Lower leg skin (tissue), 4 donors: Measurements from ENCODE around the gene CHMP5. TPM values are rescaled to one million over a fixed set of nuclear protein-coding genes. Genes with fewer than 3 reads are reported as not detected.

Experiments
- DNase-seq, 2 donors: peaks; one replicate each; pipeline ENCODE4 v3.0.0-alpha.2; 2019; ENCODE audit warnings: low spot score in 2 of 2
- H3K4me3 ChIP-seq: fragments of 200-600 bp; sonication (generic); 2 replicates; pipeline ENCODE4 v1.5.1; 2017; ENCODE audit warnings: mild to moderate bottlenecking, low read depth; ENCODE audit not compliant: poor library complexity, severe bottlenecking
- POLR2A ChIP-seq, 2 donors: fragments of 450-650 bp; IDR thresholded peaks; one replicate each; pipeline ENCODE4 v1.6.1; 2016 to 2017; ENCODE audit warnings: antibody characterized with exemption in 2 of 2, mild to moderate bottlenecking in 1 of 2, moderate library complexity in 1 of 2
- WGBS, 2 donors: methylation state at CpG; one replicate each; pipeline ENCODE4 v1.1.5; 2018; 5-methylcytosine and 5-hydroxymethylcytosine counted together
- intact Hi-C: fragments of 100-400 bp; cut with DNase I; formaldehyde crosslinking; loops from one replicate; pipeline ENCODE4 v1.15.0; 2023; ENCODE audit warnings: low total_unique reads
- total RNA-seq, 4 donors: library from RNA; depleted of rRNA; stranded (reverse); fragments of >200 nt; gene quantifications; one replicate each; pipeline ENCODE4 v1.1.0, GENCODE V29; 2016
- TF ChIP-seq, protein P1 (sequence below), 3 donors: fragments of 450-650 bp; IDR thresholded peaks; one replicate each; pipeline ENCODE4 v1.5.1; 2016; ENCODE audit warnings: antibody characterized with exemption in 3 of 3, mild to moderate bottlenecking in 3 of 3, moderate library complexity in 2 of 3

Gene CHMP5
- total RNA-seq, 4 donors from 2014 or later, result 55.3 to 81.5 (median 65.6) TPM

DNA sequence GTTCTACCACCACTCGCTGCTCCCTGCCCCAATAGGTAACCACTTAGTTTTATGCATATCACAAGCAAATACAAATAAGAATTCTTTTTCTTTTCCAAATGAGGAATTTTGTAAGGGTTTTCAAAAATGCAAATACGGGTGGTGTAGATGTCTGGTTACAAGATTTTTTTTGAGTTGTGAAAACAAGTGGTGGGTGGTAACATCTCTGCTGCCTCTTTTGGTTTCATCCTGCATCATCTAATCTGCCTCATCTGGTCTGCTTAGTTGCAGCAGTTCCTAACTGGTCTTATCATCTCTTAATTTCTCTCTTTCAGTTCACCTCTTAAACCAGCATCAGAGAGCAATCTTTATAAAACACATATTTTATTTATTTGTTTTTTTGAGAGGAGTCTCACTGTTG, 30.7 kb downstream of the CHMP5 start:
- intact Hi-C loops, result no loop called here
- DNase-seq, result no peak
- WGBS, 2 donors, result 88 to 89% methylated on average over 2 of the region's 2 CpGs
- TF ChIP-seq, protein P1, sequence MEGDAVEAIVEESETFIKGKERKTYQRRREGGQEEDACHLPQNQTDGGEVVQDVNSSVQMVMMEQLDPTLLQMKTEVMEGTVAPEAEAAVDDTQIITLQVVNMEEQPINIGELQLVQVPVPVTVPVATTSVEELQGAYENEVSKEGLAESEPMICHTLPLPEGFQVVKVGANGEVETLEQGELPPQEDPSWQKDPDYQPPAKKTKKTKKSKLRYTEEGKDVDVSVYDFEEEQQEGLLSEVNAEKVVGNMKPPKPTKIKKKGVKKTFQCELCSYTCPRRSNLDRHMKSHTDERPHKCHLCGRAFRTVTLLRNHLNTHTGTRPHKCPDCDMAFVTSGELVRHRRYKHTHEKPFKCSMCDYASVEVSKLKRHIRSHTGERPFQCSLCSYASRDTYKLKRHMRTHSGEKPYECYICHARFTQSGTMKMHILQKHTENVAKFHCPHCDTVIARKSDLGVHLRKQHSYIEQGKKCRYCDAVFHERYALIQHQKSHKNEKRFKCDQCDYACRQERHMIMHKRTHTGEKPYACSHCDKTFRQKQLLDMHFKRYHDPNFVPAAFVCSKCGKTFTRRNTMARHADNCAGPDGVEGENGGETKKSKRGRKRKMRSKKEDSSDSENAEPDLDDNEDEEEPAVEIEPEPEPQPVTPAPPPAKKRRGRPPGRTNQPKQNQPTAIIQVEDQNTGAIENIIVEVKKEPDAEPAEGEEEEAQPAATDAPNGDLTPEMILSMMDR (IDR thresholded peaks at IDR 0.05), result no peak
- no peak for TF ChIP-seq POLR2A (IDR thresholded peaks at IDR 0.05)
- H3K4me3 ChIP-seq, result no peak overlapping the region

DNA sequence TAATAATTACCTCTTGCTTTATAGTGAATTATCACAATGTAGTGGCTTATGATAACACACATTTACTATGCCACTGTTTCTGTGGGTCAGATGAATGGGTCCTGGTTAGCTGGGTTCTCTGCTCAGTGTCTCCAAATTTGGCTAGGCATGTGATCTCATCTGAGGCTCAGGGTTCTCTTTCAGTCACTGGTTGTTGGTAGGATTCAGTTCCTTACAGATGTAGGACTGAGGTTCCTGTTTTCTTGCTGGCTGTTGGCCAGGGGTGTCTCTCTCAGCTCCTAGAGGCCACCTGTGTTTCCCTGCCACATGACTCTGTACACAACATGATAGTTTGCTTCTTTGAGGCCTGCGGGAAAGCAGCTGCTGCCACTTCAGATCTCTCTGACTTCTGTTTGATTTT, 32.6 kb downstream of the CHMP5 start:
- intact Hi-C loops, result no loop called here
- no peak overlapping the region for H3K4me3 ChIP-seq
- TF ChIP-seq, protein P1 (IDR thresholded peaks at IDR 0.05), result no peak
- no peak for TF ChIP-seq POLR2A (IDR thresholded peaks at IDR 0.05)
- DNase-seq, result peak in 1 of 2 donors; percentile 22
- 50 to 68% methylated on average over 1 of the region's 1 CpG for WGBS, 2 donors

DNA sequence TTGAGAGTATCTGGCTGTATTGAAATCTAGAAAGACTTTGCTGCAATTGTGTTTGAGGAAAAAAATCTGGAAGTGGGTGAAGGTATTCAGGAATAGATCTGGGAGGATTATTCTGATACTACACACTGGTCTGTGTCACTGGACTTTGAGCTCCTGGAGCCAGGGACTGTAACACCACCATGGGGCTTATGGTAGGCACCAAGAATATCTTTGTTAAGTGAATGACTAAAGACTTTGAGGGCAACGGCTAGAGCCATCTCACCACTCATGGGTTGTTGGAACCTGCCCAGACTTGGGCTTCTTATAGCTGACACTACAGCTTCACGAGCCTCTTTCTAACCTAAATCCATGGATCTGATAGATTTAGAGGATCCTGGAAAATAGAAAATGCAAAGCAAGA, 35.7 kb downstream of the CHMP5 start:
- TF ChIP-seq, protein P1 (IDR thresholded peaks at IDR 0.05), result no peak
- TF ChIP-seq POLR2A (IDR thresholded peaks at IDR 0.05), result no peak
- intact Hi-C loops, result no loop called here
- no peak overlapping the region for H3K4me3 ChIP-seq
- DNase-seq, result no peak
- 68 to 74% methylated on average over 2 of the region's 2 CpGs for WGBS, 2 donors

DNA sequence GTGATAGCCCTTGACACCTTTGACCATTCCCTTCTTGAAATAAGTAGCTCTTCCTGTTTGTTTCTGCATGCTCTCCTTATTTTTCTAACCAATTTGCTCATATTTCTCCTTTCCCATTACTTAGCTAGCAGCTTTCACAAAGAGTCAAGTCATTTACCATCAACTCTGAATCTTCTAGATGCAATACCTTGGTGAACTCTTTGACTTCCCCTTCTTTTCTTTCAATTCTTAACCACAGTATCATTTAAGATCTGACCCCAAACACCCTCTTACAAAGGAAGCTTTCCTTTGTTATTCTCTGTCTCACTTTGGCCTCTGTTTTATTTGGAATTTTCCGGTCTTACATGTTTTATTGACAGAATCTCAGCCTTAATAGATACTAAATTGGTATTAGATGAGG, 39.5 kb downstream of the CHMP5 start:
- 90 to 92% methylated on average over 1 of the region's 1 CpG for WGBS, 2 donors

DNA sequence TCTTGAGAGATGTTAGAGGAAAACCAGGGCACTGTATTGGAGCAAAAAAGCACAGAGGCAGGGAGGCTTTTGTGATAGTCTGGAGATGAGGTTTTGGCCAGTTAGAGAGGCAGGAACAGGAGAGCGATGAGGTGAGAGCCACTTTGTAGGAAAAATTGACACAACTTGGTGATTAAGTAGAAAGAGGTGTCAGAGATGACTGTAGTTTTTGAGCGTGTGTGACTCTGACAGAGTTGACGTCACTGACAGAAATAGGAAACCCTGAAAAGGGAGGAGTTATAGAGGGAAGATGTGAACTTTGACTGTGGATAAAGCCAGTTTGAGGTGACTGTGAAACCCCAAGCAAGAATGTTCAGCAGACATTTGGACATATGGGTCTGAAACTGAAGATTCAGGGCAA, 41.2 kb downstream of the CHMP5 start:
- DNase-seq, result no peak
- no peak for TF ChIP-seq POLR2A (IDR thresholded peaks at IDR 0.05)
- TF ChIP-seq, protein P1 (IDR thresholded peaks at IDR 0.05), result no peak
- intact Hi-C loops, result no loop called here
- 91 to 95% methylated on average over 3 of the region's 3 CpGs for WGBS, 2 donors
- H3K4me3 ChIP-seq, result no peak overlapping the region

More for the DNA sequence above, 39.5 kb downstream of the CHMP5 start:
- H3K4me3 ChIP-seq, result no peak overlapping the region
- DNase-seq, result no peak
- TF ChIP-seq, protein P1 (IDR thresholded peaks at IDR 0.05), result no peak
- TF ChIP-seq POLR2A (IDR thresholded peaks at IDR 0.05), result no peak
- intact Hi-C loops, result no loop called here

DNA sequence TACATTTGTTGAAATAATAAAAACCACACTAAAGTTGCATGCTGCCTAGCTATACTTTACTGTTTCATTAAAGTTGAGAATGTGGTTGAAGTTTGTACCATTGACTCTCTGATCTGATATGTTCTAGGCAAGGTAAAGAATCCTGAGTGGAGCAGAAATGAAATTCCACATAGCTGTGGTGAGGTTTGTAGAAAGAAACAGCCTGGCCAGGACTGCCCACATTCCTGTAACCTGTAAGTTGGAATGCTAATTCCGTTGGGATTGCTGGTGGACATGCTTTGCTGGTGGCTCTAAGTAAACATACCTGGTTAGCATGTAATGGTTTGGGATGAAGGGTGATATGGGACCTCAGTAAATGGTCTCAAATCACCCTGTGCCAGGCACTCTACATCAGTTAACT, 42.2 kb downstream of the CHMP5 start:
- no peak for DNase-seq
- 62 to 92% methylated on average over 1 of the region's 1 CpG for WGBS, 2 donors
- no peak overlapping the region for H3K4me3 ChIP-seq
- TF ChIP-seq POLR2A (IDR thresholded peaks at IDR 0.05), result no peak
- TF ChIP-seq, protein P1 (IDR thresholded peaks at IDR 0.05), result no peak
- intact Hi-C loops, result no loop called here
